ENCODE results near the gene REV3L.

DNA sequence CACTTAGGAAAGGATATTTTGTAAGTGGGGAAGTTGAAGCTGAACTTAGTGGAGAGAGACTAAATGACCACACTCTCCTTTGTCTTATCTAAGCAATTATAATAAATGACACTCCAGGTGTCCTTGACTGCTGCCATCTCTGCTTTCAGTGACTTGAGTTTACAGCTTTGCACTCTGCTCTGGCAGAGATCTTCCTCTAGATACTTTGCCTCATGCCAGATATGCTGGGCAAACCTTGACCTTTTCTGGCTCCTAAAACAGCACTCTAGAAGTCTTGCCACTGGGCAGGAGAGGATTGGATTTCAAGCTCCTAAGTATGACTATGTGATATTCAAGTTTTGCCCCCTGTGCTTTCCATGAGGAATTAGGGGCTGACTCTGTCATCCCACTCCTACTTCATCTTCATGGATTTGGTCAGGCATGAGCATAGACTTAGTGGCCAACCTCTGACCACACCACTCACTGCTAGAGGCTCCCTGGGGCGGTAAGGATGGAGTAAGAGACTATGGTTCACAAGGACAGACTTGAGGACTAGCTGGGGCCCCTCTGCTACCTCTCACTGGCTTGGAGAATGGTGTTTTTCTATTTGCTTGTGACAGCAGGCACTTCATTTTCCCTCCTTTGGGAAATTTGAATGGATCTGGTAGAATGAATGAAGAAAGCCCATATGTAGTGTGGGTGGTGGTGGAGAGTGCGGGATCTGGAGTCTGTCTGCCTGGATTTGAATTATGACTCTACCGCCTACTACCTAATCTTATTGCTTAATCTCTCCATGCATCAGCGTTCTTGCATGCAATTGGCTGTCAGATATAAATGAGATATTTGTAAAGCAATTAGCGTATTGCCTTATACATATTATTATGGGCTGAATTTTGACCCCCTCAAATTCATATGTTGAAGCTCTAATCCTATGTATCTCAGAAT is 191.4 kb downstream of the REV3L start:
- TF ChIP-seq, protein P1, sequence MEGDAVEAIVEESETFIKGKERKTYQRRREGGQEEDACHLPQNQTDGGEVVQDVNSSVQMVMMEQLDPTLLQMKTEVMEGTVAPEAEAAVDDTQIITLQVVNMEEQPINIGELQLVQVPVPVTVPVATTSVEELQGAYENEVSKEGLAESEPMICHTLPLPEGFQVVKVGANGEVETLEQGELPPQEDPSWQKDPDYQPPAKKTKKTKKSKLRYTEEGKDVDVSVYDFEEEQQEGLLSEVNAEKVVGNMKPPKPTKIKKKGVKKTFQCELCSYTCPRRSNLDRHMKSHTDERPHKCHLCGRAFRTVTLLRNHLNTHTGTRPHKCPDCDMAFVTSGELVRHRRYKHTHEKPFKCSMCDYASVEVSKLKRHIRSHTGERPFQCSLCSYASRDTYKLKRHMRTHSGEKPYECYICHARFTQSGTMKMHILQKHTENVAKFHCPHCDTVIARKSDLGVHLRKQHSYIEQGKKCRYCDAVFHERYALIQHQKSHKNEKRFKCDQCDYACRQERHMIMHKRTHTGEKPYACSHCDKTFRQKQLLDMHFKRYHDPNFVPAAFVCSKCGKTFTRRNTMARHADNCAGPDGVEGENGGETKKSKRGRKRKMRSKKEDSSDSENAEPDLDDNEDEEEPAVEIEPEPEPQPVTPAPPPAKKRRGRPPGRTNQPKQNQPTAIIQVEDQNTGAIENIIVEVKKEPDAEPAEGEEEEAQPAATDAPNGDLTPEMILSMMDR (conservative IDR thresholded peaks at IDR 0.05 in 1 of 2, IDR thresholded peaks at IDR 0.05 in 1 of 2; ENCODE audit: low read depth in 1 of 2, low read length in 2 of 2) = no peak
- no peak for TF ChIP-seq EZH2 (IDR thresholded peaks at IDR 0.05; ENCODE audit: low read length, missing control alignments)

Measured in fibroblast of lung (primary cell).